ENCODE results near the gene DIS3L2.

Gene DIS3L2

DNA sequence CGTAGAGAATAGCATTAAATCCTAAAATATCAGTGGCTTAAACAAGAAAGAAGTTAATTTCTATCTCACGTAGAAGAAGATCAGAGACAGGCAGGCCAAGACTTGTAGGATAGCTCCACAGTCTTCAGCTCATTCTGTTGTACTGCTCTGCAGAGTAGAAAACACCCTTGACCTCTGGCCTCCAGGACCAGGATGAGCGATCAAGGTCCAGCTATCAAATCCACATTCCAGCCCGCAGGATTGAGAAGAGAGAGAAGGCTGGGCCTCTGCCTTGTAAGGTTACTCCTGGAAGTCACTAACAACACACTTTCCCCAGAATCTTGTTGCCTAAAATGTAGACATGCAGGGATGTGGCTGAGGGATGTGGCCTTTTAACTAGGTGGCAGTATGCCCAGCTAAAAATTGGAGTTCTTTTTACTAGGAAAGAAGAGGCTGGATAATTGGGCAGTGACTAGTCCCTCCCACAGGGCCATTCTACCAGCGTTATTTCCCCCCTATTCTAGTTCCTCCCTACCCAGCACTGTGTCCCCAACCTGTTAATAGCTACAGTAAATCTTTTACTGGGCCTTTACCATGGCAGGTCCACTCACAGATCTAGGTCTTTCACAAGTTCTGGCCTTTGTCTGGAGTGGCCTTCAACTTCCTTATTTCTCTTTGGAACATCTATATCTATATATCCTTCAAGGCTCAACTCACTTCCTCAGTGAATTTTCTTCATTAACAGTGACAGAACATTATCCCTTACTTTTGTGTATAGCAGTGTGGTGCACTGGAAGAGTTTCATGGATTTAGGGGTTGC lies 165.0 kb downstream of the DIS3L2 start:
- H3K9me3 ChIP-seq (ENCODE audit: insufficient read depth, low read length) = no peaks in the 10 kb centered on the region

DNA sequence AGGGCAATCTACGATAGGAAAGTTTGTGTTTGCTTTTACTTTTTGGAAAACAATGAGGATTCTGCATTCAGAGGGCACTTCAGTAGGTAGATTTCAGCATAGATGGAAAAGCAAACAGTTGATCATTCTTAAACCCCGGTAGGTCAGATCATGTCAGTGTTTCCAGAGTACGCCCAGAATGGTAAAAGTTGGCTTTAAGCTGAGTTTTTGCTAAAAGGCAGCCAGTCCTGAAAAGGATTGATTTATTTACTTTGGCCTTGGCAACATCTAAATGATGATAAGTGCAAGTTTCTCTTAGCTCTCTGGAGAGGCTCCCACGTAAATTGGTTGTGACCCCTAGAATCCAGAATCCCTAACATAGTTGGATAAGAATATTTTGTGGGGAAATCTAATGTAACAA lies 168.0 kb downstream of the DIS3L2 start:
- Histone ChIP-seq H3K4me3 (ENCODE audit: low read length) (no peak overlapping the region), H3K79me2 (ENCODE audit: low read length) (no peaks in the 10 kb centered on the region), H3K4me2 (ENCODE audit: low read length) (no peak overlapping the region), H3K4me1 (ENCODE audit: low read length) (no peaks in the 10 kb centered on the region), H3K9me3 (ENCODE audit: insufficient read depth, low read length) (no peaks in the 10 kb centered on the region), H3K27ac (ENCODE audit: low read length) (no peak overlapping the region), H3K36me3 (replicated peaks; ENCODE audit: low read depth, low read length) (no peaks in the 10 kb centered on the region), H2AFZ (ENCODE audit: low read depth, low read length) (no peak overlapping the region), H3K9ac (ENCODE audit: low read length) (no peak overlapping the region), H3K27me3 (ENCODE audit: low read depth, low read length) (no peaks in the 10 kb centered on the region), H4K20me1 (ENCODE audit: insufficient read depth, low read length) (no peaks in the 10 kb centered on the region)
- TF ChIP-seq, protein P1, sequence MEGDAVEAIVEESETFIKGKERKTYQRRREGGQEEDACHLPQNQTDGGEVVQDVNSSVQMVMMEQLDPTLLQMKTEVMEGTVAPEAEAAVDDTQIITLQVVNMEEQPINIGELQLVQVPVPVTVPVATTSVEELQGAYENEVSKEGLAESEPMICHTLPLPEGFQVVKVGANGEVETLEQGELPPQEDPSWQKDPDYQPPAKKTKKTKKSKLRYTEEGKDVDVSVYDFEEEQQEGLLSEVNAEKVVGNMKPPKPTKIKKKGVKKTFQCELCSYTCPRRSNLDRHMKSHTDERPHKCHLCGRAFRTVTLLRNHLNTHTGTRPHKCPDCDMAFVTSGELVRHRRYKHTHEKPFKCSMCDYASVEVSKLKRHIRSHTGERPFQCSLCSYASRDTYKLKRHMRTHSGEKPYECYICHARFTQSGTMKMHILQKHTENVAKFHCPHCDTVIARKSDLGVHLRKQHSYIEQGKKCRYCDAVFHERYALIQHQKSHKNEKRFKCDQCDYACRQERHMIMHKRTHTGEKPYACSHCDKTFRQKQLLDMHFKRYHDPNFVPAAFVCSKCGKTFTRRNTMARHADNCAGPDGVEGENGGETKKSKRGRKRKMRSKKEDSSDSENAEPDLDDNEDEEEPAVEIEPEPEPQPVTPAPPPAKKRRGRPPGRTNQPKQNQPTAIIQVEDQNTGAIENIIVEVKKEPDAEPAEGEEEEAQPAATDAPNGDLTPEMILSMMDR (IDR thresholded peaks at IDR 0.05; ENCODE audit: low read depth, low read length) = no peak
- no peak for TF ChIP-seq EZH2phosphoT487 (IDR thresholded peaks at IDR 0.05; ENCODE audit: low read depth)

More for the DNA sequence above, 165.0 kb downstream of the DIS3L2 start:
- H3K4me2 ChIP-seq (ENCODE audit: low read length) = no peak overlapping the region
- no peaks in the 10 kb centered on the region for H3K27me3 ChIP-seq (ENCODE audit: low read depth, low read length)
- TF ChIP-seq, protein P1 (IDR thresholded peaks at IDR 0.05; ENCODE audit: low read depth, low read length) = no peak
- TF ChIP-seq EZH2phosphoT487 (IDR thresholded peaks at IDR 0.05; ENCODE audit: low read depth) = no peak
- H3K9ac ChIP-seq (ENCODE audit: low read length) = no peak overlapping the region
- H2AFZ ChIP-seq (ENCODE audit: low read depth, low read length) = no peak overlapping the region
- H3K79me2 ChIP-seq (ENCODE audit: low read length) = no peaks in the 10 kb centered on the region
- no peaks in the 10 kb centered on the region for H3K36me3 ChIP-seq (replicated peaks; ENCODE audit: low read depth, low read length)
- H3K4me3 ChIP-seq (ENCODE audit: low read length) = no peak overlapping the region
- no peaks in the 10 kb centered on the region for H3K4me1 ChIP-seq (ENCODE audit: low read length)
- no peak overlapping the region for H3K27ac ChIP-seq (ENCODE audit: low read length)
- no peaks in the 10 kb centered on the region for H4K20me1 ChIP-seq (ENCODE audit: insufficient read depth, low read length)

DNA sequence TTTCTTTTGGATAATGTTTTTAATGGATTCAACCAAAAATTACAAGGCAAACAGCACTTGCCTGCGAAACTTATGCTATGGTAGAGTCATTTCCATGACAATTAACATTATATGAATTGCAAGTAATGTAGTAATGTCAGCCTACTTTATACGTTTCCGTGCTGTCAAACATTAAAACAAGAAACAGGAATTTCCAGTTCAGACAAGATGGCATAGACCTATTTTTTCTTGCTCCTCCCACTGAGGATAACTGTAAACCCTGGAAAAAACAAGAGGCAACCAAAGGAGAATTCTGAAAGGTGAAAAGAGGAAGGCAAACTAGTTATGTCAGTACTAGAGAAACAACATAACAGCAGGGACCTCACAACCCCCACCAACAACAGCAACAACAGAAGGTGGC lies 170.7 kb downstream of the DIS3L2 start:
- no peaks in the 10 kb centered on the region for H3K79me2 ChIP-seq (ENCODE audit: low read length)
- H3K4me1 ChIP-seq (ENCODE audit: low read length) = no peaks in the 10 kb centered on the region
- H3K36me3 ChIP-seq (replicated peaks; ENCODE audit: low read depth, low read length) = no peaks in the 10 kb centered on the region
- no peaks in the 10 kb centered on the region for H3K9me3 ChIP-seq (ENCODE audit: insufficient read depth, low read length)
- no peaks in the 10 kb centered on the region for H4K20me1 ChIP-seq (ENCODE audit: insufficient read depth, low read length)
- no peaks in the 10 kb centered on the region for H3K27me3 ChIP-seq (ENCODE audit: low read depth, low read length)
- TF ChIP-seq, protein P1 (IDR thresholded peaks at IDR 0.05; ENCODE audit: low read depth, low read length) = no peak
- no peak for TF ChIP-seq EZH2phosphoT487 (IDR thresholded peaks at IDR 0.05; ENCODE audit: low read depth)
- no peak overlapping the region for H3K9ac ChIP-seq (ENCODE audit: low read length)
- H3K4me3 ChIP-seq (ENCODE audit: low read length) = no peak overlapping the region
- H3K27ac ChIP-seq (ENCODE audit: low read length) = no peak overlapping the region
- H2AFZ ChIP-seq (ENCODE audit: low read depth, low read length) = no peak overlapping the region
- no peak overlapping the region for H3K4me2 ChIP-seq (ENCODE audit: low read length)

DNA sequence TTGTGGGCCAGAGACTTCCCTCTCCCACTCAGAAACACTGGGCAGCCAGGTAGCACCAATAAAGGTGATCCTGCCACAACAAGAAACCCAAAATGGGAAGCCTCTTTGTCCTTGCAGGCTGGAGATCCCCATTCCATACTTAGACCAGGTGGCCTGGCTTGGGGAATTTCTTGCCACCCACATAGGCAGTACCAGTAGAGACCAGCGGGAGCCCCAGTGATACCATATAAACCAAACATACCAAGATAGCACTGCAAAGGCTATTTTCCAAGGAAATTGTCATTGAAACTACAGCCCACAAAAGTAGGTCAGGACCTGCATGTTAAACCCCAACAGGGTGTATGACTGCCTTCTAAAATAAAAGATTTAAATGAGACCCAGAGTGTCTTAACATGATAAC lies 171.6 kb downstream of the DIS3L2 start:
- H3K4me2 ChIP-seq (ENCODE audit: low read length) = no peak overlapping the region
- H3K9ac ChIP-seq (ENCODE audit: low read length) = no peak overlapping the region
- no peak overlapping the region for H3K4me3 ChIP-seq (ENCODE audit: low read length)
- H2AFZ ChIP-seq (ENCODE audit: low read depth, low read length) = no peak overlapping the region
- no peak overlapping the region for H3K27ac ChIP-seq (ENCODE audit: low read length)
- H4K20me1 ChIP-seq (ENCODE audit: insufficient read depth, low read length) = no peaks in the 10 kb centered on the region
- H3K27me3 ChIP-seq (ENCODE audit: low read depth, low read length) = no peaks in the 10 kb centered on the region
- no peaks in the 10 kb centered on the region for H3K9me3 ChIP-seq (ENCODE audit: insufficient read depth, low read length)
- H3K79me2 ChIP-seq (ENCODE audit: low read length) = no peaks in the 10 kb centered on the region
- no peaks in the 10 kb centered on the region for H3K36me3 ChIP-seq (replicated peaks; ENCODE audit: low read depth, low read length)
- no peak for TF ChIP-seq EZH2phosphoT487 (IDR thresholded peaks at IDR 0.05; ENCODE audit: low read depth)
- TF ChIP-seq, protein P1 (IDR thresholded peaks at IDR 0.05; ENCODE audit: low read depth, low read length) = no peak
- H3K4me1 ChIP-seq (ENCODE audit: low read length) = no peaks in the 10 kb centered on the region

All from OCI-LY3 (cell line).